Ureter (tissue), 1 donor: ENCODE measurements around the gene OPALIN. TPM values are rescaled to one million over a fixed set of nuclear protein-coding genes. Genes with fewer than 3 reads are reported as not detected.

ENCODE experiments used
- DNase-seq: peaks from one replicate; pipeline ENCODE4 v3.0.0-alpha.2; 2020; ENCODE audit warnings: low spot score
- total RNA-seq: library from RNA; stranded (reverse); gene quantifications from one replicate; pipeline ENCODE4 v1.2.4, GENCODE V29; 2023
- donor health status: DM: yes; HTN: yes; CAD: no.

The OPALIN gene
- total RNA-seq, 1 donor from 2014 or later: not detected

GRCh38 chr10:96374004-96374403 is 15.2 kb upstream of the OPALIN start:
- DNase-seq: no peak

DNA sequence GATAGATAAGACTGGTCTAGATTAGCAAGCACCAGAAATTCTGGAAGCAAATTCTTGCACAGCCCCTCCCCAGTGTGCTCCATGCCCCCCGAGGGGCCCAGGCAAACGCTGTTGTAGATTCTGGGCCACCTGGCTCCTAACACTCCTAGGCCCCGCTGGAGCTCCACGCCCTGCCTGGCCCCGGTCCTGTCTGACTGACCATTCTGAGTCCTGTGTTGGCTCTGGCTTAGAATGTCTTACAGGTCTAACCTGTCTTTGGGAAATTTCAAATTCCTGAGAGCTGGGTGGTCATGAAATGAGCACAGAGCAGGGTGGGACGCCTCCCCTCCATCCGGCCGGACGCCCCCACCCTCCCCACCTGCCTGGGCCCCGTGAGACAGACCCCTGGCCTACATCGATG is 12.6 kb upstream of the OPALIN start:
- DNase-seq: no peak

DNA sequence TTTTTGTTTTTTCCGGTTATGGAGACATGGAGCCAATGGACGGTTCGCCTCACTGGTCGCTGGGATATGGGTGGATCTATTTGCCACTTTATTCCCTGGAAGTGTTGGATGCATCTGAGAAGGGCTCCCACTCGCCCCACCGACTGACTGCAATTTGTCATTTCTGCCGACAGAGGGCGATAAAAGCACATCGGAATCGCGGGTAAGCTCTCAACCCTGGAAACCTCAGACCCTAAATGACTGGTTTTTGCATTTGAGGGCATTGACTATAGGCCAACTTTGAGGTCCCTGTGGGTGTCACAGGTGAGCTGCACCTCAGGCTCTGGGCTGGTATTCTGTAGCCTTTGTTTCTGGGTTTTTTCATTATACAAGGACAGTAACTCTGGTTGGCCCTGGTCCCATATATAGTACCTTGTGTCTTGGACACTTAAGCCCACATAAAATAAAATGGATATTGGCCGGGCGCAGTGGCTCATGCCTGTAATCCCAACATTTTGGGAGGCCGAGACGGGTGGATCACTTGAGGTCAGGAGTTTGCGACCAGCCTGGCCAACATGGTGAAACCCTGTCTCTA is 11.9 kb upstream of the OPALIN start:
- DNase-seq: no peak

DNA sequence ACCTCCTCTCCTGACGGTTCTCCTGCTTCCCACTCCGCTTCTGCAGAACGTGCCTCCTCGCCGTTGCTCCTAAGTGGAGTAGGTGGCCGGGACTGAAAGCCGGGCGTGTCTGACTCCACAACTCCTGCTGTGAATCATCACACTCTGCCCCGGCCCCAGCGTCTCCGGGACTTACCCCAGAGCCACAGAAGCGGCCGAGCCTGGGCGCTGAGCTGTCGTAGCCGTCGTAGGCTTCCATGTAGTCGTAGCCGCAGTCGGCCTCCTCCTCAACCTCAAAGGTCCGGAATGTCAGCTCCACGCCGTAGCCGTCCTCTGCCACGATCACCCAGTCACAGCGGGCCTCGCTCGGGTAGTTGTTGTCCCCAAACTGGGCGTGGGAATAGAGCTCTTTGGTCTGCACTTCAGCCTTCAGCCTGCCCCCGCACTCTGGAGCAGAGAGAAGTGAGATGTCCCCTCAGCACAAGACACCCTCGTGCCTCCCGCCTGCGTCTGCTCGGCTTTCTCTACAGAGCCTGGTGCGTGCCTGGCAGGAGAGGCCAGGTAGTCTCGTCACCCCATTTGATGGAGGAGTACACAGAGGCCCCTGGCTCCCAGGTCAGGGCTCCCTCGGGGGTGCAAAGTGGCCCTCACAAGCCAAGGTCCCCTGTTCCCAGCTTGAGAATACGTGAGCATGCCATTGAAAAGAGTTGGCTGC is 11.2 kb upstream of the OPALIN start:
- DNase-seq: no peak

GRCh38 chr10:96368971-96369370 is 10.2 kb upstream of the OPALIN start:
- DNase-seq: no peak

DNA sequence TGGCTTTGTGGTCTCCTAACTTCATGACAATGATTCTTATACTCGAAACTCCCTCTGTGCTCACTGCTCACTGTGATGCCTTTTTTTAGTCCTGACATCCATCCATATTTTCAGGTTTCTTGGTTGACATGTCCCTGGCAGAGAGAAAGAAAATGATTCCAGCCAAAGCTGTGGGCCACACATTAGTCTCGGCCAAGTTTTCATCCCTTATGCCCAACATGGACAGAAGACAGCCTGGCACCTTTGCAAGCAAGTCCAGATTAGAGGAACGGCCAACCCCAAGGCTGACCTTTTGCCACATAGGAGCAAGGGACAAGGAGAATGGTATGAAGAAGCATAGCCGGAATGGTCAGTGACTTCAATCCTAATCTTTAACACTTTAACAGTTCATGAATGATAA is 8.7 kb upstream of the OPALIN start:
- no peak for DNase-seq

- DNase-seq: no peak
Measured at GRCh38 chr10:96366508-96366907, 7.7 kb upstream of the OPALIN start.

- no peak for DNase-seq
Measured at GRCh38 chr10:96365571-96365970, 6.8 kb upstream of the OPALIN start.

- DNase-seq: no peak
Measured at GRCh38 chr10:96360766-96361165, 2.0 kb upstream of the OPALIN start.

- no peak for DNase-seq
Measured at GRCh38 chr10:96360331-96360730, 1.5 kb upstream of the OPALIN start.

DNA sequence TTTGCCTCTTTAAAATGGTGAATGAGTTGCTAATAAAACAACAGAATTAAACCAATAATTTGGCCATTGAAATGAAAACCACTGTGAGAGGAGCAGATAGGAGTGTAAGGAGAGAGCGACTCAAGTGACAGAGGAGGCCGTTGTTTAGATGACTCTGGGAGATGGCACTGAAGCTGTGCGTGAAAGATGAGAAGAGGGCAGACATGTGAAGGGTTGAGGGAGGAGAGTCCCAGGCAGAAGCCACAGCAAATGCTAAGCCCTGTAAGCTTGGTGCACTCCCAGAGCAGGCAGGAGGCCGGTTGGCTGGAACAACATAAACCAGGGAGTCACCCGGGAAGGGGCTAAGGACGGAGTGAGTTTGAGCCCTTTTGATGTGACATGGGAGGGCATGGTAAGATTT is 814 bp upstream of the OPALIN start:
- no peak for DNase-seq

DNA sequence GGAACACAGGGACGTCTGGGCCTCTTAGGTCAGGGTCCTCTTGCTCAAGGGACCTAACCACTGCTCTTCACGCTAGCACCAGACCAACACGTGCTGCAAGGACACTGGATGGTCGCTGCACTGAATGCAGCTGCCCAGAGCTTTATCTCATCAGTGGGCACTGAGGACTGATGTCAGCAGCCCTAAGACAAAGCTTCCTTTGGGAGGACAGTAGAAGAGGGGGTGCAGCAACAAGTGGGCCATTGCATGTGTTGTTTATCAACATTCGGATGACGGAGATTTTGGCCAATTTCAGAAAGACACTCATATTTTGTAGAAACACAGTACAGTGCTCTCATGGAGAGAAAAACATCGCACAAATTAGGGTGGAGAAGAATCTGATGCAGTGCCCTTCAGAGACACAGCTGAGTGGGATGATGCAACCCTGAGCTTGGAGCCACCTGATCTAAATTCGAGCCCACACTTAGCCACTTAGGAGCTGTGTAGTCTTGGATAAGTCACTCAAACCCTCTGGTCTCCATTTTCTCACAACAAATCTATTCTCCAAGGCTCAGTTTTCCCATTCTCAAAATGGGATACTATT is 1.7 kb downstream of the OPALIN start:
- no peak for DNase-seq

- DNase-seq: no peak
Measured at GRCh38 chr10:96352582-96352981, 6.2 kb downstream of the OPALIN start.

DNA sequence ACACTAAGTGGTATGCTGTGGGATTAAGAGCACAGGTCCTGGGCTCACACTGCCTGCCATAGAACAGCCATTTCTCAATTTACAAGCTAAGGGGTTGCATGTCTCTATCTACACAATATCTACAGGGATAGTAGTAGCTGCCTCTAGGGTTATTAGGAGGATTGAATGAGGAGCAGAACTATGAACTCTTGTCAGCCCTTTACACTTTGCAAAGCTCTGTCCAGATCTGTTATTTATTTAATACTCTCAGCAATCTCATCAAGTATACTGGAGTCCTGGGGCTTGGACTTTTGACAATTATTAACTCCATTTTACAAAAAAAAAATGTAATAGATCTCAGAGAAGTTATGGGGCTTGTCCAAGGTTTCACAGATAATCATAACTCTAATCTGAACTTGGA is 6.8 kb downstream of the OPALIN start:
- DNase-seq: no peak

- DNase-seq: no peak
Measured at GRCh38 chr10:96346295-96346694, 12.5 kb downstream of the OPALIN start.

GRCh38 chr10:96345222-96345621 is 13.6 kb downstream of the OPALIN start:
- DNase-seq: no peak

- DNase-seq: no peak
Measured at GRCh38 chr10:96344178-96344577, 14.6 kb downstream of the OPALIN start.

- DNase-seq: no peak
Measured at GRCh38 chr10:96342402-96342801, 16.4 kb downstream of the OPALIN start.

DNA sequence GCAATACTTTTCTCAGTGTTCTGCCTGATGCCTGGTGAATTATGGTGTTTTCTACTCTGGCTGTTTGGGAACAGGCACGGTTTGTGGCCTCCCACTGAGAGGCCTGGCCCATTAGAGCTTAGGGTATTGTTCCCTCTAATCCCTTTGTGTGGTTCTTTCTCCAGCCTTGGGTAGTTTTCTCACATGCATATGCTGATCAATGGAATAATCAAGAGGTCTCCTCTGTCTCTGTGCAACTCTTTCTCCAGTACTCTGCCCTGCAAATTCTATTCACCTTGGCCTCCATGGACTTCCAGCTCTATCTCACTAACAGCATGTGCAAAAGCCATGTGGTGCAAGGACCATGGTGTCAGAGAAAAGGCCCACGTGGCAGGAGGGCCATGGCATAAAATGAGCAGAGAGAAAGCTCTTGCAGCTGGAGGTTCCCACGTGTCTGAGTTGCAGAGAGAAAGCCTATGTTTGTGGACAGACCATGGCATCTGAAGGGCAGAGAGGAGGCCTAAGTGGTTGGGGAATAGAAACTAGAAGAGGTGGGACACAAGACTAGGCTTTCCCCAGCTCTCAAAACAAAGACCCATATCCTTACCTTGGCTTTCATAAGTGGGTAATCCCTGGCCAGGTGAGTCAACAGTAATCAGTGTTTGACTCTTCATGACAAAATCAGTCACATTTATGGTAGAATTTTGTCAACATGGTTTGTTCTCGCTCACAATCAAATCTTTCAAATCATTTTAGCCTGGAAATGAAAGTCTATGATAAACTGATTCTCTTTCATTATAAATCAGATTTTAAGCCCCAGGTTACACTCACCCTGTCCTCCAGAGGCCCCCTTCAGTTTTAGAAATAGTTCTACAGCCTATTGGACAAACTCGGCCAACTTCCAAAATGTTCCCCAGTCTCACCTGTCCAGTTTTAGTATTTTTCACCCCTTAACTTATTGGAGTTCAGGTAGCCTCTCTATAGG is 17.3 kb downstream of the OPALIN start:
- no peak for DNase-seq

- peak; percentile 63 for DNase-seq
Measured at GRCh38 chr10:96339956-96340904, 18.6 kb downstream of the OPALIN start.

GRCh38 chr10:96339383-96339782 is 19.4 kb downstream of the OPALIN start:
- no peak for DNase-seq
